Measurements from ENCODE around the gene CLDND2.

GRCh38 chr19:51331716-51332115 is 37.1 kb downstream of the CLDND2 start:
- TF ChIP-seq CTCF (IDR thresholded peaks at IDR 0.05) (no peak), POLR2A (IDR thresholded peaks at IDR 0.05) (no peak), EP300 (IDR thresholded peaks at IDR 0.05) (no peak), POLR2AphosphoS5 (IDR thresholded peaks at IDR 0.05) (no peak)

All from stomach (tissue), 4 donors.